Stimulated activated CD4-positive, alpha-beta T cell treated with anti-CD3 and anti-CD28 coated beads, Interleukin-15, amount 100 ng/mL, for 1 hour (primary cell): ENCODE measurements around the gene TFF1.

ENCODE experiments used
- DNase-seq, 2 donors: peaks; one replicate each; pipeline ENCODE4 v3.0.0-alpha.2; 2020; ENCODE audit warnings: low read depth in 1 of 2, low spot score in 1 of 2

The TFF1 gene

DNA sequence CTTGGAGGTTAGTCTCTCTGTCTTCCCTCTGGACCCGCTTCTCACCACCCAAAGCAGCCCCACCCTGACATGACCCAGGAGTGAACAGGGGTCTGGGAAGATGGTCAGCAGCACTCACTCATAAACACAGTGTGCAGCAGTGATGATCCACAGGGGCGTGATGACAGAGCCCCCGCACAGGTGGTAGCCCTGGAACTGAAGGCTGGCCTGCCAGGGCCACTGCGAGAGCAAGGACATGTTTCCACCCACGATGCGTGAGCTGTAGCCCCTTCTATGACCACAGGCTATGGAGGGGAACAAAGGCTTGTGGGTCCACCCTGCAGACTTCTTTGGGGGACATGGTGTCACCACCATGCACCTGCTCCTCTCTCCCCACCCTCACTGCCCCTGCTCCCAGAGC, 16.6 kb upstream of the TFF1 start:
- DNase-seq: no peak

DNA sequence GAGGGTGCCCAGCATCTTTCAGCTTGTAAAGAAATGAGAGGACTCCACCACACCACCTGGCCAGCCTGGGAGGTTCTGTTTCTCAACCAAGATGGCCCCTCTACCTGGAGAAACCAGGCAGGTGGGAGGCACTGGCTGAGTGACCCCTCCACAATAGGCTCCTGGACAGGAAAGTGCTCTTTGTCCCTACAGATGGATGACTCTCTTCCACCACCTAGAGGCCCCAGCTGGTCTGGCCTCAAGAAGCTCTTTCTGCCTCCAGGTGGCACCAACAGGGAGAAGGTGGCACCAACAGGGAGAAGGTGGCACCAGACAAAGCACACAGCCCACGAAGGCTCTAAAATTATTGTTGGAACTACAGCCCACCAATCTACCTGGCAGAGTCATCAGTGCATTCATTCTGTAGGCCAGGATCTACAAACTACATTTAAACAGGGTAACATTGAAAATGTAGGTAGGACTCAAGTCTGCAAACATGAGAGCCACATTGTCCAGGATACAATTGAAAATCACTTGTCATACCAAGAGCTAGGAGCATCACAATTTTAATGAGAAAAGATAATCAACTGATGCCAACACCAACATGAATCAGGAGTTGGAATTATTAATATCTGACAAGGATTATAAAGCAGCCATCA, 15.1 kb upstream of the TFF1 start:
- no peak for DNase-seq

DNA sequence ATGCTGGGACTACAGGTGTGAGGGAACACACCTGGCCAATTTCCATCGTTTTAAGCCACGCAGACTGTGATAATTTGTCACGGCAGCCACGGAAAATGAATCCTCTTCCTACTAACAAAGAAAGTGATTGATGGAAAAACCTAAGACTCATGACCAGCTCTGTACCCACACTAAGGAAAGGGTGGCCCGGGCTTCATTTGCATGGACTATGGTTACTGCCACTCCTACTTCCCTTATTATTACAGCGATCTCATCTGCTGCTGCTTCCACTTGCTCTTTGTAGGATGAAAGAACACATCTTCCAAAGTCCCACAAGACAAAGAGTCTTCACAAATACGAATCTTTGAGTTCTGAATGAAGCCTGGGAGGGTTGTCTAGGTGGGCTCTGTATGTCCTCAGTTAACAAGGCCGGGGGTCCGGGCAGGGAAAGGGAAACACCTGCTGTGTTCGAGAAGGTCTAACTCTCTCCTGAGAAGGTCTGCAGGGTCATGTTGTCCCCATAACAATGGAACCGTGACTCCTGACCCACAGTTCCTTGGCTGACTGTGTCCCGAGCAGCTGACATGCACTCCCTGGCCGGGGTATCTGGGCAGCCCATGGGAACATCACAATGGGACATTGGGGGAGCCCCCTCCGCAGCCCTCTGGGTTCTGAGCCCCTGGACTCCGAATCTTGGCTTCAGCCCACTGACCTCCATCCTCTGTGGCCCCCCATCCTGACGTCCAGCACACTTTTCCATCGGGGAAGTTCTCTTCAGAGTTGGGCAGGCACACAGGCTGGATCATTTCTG, 13.3 kb upstream of the TFF1 start:
- no peak for DNase-seq

DNA sequence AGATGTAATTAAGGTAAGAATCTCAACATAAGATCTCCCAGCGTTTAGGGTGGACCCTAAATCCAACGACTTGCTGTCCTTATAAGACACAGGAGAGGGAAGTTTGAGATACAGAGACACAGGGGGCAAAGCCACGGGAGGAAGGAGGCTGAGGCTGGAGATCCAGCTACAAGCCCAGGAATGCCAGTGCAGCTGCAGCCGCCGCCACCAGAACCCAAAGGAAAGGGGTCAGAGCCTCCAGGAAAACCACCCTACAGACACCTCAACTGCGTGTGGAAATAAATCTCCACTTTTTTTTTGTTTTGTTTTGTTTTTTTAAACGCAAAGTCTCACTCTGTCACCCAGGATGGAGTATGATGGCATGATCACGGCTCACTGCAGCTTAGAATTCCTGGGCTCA, 12.1 kb upstream of the TFF1 start:
- no peak for DNase-seq

DNA sequence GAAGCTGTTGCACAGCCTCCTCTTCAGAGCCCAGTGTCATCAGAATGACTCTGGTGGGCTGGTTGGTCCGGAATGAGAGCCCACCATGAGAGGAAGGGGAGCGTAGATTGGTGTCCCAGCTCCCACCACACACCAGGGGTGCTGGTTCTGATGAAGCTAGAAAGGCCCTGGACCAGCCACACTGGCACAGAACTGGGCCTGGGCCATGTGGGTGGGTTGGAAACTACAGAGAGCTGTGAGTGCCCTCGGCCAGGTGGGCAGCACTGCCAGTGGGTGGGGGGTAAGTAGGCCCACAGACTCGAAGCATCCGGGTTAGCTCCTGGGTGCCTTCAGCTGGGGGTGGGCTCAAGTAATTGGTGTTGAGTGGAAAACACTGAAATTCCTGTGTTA, 11.6 kb upstream of the TFF1 start:
- no peak for DNase-seq

DNA sequence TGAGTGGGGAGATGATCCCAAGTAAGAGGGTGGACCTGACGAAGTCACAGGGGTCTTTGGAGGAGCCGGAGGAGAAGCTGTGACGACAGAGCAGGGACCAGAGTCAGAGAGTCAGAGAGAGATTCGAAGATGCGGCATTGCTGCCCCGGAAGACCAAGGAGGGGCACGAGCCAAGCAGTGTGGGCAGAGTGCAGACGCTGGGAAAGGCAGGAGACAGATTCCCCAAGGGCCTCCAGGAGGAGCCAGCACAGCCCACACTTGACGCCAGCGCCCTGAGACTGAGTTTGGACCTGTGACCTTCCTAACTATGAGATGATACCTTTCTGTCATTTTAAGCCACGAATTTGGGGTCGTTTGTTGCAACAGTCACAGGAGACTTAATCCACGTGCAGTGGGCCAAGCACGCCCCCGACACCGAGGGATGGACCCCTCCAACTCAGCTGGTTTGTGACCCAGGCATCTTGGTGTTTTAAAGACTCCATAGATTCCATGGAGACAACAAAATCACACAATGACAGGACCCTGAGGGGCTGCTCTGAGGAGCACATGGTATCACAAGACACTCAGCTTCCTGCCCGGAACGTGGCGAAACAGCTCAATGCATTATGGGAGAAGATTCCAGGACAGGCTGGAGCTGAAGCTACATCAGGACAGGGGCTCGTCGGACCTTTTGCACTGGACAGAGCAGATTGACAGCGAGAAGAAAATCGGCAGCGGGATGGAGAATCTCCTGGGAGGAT, 11.0 kb upstream of the TFF1 start:
- DNase-seq: no peak

DNA sequence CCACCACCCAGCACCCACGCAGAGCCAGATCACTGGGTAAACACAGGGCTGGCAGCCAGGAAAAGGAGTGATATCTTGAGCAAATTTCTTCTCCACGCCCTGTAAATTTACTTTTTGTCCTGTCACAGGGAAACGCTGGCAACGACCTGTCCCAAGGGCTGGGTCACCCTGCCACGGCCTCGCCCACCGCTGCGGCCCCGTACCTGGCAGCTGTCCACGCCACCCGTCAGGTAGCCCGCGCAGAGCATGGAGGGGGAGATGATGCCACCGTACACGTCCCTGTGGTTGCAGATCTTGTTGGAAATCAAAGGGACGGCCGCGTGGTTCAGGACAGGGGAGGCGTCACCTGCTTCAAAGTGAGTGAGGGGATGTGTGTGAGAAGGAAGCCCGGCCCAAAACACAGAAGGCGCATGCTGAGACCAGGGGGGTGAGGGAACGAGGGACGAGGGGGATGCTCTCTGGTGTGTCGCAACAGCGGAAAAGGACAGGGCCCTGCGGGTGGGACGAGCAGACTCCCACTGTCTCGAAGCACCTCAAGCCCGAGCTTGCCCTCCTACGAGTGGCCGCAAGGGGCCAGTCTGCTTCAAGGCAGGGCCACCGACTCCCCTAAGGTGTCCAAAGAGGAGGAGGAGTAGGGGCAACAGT, 10.1 kb upstream of the TFF1 start:
- DNase-seq: no peak

DNA sequence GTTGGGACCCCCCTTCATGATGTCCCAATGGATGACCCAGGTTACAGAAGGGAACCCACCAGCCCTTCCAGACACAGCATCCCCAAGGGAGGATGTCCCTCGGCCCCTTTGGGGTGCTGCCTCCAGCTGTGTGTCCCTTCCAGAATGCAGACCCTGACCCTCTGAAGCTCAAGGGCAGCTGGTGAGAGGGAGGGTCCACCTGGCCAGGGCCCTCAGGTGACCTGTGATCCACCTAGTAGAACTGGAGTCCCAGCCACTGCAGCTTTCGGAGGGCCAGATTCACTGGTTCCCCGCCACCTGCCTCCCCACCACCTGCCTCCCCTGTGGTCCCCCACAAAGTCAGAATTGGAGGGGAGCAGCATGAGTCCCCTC, 9.6 kb upstream of the TFF1 start:
- no peak for DNase-seq

DNA sequence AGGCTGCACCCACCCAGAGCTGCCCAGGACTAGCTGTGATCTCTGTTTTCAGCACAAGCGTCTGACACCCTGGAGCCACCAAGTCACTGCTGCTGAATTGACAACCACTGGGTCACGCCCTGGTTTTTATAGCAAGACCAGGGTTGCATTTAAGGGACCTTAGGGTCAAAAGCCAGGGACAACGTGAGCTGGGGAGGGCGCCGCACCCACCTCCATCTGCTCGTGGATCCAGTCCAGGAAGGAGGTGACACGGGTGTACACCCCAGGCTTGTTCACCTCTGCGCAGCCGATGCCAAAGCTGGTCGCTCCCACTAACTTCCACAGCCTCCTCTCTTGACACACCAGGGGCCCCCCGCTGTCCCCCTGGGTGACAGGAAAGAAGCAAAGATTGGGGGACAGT, 9.2 kb upstream of the TFF1 start:
- DNase-seq: no peak

DNA sequence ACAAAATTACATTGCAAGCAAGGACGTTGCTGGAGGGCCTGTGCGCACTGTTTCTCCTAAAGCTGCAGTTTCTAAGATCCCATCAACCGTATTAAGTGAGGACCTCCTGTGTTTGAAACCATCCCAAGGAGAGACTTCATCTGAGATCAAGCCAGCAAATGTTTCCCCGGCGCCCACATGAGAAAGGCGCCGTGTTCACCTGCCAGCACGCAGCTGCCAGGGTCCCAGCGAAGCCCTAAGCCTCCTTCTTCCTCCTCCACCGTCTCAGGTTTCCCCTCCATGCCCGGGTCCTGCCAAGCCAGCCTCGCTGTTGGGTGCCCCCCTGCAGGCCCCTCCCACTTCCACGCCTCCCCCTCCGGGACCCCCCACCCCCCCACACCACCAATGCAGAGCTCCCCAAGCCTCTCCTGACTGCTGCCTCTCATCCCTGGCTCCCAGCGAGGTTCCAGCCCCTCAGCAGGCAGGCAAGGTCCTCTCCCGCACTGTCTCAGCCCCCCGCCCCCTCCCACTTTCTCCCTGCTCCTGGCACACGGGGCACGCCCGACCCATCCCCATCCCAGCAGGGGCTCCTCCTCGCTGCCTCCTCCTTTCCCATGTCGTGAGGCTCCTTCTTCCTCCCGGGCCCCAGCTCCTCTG, 8.6 kb upstream of the TFF1 start:
- no peak for DNase-seq

DNA sequence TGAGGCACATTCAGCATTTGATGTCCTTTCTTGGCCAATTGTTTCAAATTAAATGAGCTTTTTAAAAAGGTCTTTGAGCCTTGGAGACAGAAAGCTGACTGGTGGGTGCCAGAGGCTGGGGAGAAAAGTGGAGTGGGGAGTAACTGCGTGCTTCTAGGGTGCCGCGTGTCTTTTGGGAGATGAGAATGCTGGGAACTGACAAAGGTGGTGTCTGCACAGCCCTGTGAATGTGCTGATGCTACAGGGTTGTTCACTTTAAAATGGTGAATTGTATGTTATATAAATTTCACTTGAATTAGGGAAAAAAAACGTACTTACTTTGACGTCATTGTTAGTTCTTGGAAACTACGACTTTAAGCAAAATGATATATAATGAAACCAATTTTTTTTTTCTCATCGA, 8.1 kb upstream of the TFF1 start:
- no peak for DNase-seq

DNA sequence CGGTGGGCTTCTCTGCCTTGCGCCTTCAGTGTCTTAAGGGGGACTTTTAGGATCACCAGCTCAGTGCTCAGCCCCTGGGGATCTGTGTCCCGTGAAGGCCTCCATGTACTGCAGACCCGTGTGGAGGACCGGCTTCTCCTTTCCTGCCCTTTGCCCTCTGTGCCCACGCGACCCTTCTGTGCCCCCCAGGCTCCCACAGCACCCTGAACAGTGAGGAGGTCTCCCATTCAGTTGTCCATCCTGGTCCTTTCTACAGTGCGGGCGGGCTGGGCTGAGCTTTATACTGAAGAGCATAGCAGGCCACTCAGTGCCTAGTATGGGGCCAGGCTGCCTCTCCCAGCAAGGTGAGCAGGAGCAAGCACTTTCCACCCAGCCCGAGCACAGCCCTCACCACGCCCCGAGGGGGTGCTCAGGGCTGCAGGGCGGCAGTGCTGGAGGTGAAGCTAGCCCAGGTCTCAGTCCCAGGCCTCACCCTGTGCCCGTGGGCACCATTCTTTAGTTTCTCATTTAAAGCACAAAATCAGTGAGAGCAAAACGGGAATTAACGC, 7.6 kb upstream of the TFF1 start:
- DNase-seq: no peak

DNA sequence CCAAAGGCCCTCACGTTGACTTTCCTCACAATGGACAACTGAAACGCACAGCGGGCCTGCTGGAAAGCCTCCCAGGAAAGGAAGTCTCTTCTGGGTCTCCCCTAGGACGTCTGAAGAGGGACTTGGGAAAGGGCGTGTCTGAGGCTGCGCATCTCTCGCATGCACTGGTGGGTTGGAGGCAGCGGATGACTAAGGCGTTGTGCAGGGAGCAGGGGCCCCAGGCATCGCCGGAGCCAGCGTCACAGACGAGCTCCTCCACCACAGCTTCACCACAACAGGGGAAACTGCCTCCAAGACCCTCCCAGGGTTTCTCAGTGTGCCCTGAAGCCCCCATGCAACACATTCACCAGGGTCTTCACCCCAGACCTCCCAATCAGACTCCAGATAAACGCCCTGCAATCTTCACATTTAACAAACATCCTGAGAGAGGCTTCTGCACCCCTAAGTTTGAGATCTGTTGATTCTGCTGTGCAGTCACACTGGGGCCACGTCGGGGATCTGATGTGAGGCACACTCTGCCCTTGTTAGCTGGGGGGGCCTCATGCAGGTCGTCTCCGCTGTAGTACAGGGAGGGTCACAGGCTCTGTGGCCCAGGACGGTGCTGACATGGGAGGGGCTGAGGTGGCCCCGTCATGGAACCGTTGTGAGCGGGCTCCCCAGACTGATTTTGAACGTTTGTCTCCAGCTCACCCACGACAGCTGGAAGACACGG, 7.0 kb upstream of the TFF1 start:
- DNase-seq: no peak

DNA sequence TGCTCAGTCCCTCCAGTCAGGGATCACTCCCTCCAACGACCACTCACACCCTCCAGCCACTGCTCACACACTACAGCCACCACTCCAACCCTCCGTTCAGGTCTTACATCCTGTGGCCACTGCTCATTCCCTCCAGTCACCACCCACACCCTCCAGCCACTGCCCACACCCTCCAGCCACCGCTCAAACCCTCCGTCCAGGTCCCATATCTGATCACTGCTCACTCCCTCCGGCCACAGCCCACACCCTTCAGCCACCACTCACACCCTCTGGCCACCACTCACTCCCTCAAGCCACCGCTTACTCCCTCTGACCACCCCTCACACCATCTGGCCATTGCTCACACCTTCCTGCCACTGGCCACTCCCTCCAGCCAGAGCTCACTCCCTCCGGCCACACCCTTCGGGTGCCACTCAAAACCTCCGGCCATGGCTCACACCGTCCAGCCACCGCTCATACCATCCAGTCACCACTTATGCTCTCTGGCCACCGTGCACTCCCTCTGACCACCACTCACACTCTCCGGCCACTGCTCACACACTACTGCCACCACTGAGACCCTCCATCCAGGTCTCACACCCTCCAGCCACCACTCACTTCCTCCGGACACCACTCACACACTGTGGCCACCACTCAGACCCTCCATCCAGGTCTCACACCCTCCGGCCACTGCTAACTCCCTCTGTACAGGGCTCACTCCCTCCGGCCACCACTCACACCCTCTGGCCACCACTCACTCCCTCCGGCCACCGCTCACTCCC, 4.7 kb upstream of the TFF1 start:
- no peak for DNase-seq

DNA sequence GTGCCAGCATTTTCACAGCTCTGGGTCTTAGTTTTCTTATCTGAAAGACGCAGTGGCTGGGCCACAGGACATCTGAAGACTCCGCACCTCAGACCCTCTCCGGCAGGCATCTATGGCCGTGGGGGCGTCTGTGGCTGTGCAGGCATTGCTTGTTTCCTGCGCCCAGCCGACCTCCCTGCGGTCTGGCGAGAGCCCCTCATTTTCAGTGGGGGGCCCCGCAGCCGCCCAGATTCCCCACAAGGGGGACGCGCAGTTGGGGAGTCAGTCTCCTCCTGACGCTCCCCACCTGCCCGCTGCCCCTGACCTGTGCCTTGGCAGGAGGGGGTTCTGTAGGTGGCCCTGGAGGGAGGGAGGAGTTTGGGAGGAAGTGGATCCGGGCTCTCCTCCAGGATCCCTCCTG, 3.5 kb upstream of the TFF1 start:
- DNase-seq: no peak

DNA sequence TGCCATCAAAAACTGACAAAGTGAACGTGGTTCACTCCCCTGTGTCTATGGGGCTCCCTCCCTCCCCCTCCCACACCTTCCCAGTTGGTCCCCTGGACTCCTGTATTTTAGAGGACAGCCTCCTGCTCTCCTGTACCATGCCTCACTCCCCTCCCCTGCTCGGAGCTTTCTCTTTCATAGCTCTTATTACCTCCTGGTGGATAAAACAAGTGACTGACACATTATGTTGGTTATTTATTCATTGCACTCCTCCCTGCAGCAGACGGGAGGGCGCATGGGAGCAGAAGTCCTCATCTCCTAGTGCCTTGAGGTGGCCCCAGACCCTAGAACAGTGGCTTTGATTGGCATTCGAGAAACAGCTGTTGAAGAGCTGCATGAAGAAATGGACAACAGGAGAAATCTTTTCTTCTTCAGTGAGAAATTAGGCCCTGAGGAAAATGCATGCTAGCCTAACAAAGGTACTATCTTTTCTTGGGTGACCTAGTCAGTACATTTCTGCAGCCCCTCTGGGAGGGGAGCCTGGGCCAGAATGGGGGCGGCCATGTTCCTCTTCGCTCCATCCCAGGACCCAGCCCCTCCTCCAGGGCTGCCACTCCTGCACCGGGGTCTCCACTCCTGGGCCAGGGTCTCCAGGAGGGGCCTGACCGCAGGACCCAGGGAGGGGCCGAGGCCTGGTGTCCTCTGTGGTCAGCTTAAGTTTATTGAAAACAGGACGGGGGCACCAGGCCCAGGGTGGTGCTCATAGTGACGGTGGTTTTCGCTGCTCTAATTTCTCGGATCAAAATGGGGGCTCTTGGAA, 1.2 kb upstream of the TFF1 start:
- no peak for DNase-seq

DNA sequence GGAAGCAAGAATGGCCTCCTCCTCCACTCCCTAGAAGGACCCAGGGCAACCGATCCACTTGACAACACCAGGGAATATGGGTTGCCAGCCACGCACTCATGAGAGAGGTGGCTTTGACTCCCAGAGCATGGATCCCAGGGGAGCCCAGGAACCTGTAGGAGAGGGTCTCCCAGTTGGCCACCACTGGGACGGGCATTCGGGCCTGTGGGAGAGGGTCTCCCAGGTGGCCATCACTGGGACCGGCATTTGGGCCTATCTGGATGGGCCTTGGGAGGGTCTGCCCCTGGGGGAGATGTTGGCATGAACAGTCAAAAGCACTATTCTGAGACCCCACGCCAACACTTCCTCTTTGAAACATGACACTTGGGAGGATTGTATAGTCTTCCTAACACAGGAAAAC, 565 bp downstream of the TFF1 start:
- DNase-seq: no peak

DNA sequence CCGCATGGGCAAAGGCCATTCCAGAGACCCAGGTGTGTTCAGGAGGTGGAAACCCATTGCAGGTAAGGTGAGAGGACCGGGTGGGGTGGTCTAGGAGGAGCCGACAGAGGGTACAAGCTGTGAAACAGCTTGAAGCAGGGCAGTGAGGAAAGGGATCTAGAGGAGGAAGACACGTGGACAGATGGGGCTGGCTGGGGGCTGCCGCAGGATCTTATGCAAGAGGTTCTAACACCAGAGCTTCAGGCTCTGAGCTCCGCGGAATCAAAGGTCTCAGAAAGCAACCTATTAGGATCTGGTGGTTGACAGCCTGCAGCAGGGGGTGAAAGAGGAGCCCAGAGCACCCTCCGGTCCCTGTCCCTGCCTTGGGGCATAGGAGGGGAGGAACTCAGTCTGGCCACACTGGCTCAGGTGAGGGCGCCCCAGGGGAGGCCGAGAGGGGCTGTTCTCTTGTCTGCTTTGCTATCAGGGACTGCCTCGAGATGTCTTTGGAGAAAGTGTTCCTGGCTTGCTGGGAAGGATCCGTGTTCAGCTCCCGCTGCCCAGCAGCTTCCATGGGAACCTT, 1.9 kb downstream of the TFF1 start:
- DNase-seq: no peak

DNA sequence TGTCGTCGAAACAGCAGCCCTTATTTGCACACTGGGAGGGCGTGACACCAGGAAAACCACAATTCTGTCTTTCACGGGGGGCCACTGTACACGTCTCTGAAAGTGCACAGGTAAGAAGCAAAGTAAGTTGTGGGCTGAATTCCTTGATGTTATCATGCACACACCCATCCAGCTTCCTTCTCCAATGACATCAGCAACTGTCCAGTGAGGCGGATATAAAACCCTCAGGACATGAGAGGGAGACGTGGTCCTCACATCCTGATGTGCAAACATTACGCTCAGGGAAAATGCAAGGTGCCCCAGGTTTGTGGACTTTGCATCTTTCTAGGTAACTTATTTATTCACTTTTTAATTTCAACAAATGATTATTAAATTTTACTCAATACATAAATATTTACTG, 3.0 kb downstream of the TFF1 start:
- DNase-seq: no peak
